GM18861 (cell line): ENCODE measurements around the gene RNASEH2A.
"Not testable (repeated sequence)": the region's sequence is repeated elsewhere in the genome, so short reads cannot be mapped to it uniquely, and the experiment has no call there.

ENCODE experiments used
- ATAC-seq: cut with Tn5 transposase; IDR thresholded peaks from one replicate; pipeline ENCODE4 v1.9.1; 2021; ENCODE audit not compliant: unreplicated experiment

RNASEH2A gene

DNA sequence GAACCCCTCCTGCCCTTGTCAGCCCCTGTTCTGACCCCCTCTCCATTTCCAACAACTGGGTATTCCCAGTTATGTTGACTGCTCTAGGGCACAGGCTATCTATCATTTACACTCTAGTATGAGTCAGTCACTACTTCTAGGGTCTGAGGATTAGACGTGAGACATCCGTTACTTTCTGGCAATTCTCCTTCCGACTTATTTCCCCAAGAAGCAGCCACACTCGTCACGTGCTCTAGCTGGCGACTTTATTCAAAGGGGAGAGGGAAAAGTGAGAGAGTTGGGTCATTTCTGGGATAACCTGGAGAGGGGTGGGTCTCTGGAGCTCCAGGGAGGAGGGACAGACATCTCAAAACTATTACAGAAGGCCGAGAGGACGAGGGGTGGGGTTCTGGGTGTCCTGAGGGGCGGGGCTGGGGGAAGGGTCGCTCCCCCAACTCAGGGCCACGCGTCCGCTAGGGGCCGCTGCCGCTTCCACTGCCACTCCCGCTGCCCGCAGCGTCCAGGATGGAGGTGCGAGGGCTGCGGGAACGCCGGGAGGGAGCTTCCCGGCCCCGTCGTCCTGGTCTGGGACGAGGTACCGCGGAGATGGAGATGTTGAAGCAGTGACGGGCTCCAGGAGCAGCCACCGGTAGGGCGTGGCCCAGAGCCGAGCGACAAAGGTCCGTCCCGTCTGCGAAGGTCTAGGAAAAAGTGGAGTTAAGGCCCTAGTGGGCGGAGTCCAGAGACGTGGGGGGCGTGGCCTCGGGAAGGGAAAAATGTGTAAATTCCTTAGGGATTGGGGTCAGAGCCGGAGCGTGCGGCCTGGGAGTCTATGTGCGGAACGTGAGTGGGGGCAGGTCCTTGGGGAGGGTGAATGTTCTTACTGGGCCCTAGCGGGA, 19.1 kb downstream of the RNASEH2A start:
- no peak for ATAC-seq

DNA sequence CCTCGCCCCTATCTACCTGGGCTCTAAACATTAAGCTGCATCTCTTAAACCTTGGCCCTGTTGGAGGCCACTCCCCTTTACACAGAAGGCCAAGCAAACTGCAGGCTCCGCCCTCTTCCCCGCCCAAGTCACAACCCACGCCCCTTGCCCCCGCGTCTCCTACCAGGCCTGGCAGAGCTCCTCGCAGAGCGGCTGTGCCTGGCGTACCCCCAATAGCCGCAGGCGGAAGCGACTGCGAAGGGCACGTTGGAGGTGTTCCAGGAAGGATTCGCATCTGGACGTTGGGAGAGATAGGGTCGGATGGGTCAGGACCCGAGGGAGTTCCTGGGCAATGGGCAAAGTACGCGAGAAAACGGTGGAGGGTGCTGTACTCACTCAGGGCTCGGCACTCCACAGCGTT, 22.1 kb downstream of the RNASEH2A start:
- ATAC-seq, result no peak

DNA sequence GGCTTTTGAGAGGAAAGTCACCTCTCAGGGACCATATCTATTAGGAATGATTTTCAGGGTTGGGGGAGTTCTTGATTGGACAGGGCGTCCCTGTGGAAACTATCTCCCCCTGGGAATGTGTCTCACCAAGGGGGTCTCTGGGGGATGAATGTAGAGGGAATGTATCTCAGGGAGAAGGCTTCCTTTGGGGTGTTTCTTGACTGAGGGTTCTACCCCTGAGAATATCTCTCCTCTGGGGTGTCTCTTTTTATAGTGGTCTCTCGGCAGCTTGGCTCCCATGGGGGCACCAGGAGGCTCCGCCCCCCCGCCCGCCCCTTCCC, 27.0 kb downstream of the RNASEH2A start:
- ATAC-seq, result no peak

DNA sequence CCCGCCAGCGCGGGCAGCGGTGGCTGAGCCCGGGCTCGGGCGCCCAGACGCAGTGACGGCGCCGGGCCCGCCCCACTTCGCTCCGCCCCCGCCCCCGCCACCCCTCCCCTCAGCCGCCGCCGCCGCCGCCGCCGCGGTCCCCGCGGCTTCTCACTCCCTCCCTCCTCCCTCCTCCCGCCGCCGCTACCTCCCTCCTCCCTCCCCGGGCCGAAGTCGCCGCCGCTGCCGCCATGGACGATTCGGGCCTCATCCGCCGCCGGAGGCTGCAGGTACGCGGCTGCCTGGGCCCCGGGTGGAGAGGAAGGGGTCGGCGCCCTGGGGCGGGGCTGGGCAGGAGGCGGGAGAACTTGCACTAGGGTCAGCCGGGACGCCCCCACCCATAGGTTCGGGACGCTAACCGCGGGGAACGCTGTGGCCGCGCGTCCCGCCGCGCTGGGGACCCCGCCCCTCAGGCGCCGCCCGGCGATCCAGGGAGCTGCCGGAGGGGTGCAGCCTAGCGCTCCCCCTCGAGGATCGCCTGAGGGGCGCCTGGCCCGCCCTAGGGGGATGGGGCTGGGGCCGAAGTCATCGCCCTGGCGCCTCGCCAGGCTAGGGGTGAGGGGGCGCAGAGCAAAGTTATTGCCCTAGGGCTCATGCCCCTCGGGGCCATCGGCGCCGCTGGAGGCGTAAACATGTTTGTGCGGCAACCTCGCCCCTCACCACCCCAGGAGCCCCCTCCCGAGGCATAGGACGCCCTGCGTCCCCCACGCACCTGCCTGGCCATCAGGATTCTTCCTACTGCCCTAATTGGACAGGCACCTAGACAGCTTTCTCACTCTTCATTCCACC, 27.6 kb downstream of the RNASEH2A start:
- ATAC-seq, result no peak

DNA sequence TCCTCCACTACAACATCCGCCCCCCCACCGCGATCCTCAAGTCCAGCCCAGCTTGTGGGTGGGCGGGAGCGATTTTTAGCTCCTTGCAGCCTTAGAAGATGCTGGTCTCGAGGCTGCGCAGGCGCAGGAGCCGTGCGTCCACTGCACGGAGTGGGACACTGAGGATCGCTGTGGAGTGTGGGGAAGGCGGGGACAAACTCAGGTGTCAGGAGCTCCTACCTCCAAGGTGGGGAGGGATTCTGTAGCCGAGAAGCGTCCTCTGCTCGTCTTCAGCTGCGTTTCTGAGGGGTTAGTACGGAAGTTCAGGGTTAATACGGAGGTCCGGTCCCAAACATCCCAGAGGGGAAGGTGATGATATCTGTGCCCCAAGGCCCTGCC, 28.2 kb downstream of the RNASEH2A start, which contains the start of gene RTBDN:
TSS of gene RTBDN (minus strand) at position 14 of the 378 bp plus-strand sequence. CDS start 4,600 bp downstream, outside the sequence.
- no peak for ATAC-seq

DNA sequence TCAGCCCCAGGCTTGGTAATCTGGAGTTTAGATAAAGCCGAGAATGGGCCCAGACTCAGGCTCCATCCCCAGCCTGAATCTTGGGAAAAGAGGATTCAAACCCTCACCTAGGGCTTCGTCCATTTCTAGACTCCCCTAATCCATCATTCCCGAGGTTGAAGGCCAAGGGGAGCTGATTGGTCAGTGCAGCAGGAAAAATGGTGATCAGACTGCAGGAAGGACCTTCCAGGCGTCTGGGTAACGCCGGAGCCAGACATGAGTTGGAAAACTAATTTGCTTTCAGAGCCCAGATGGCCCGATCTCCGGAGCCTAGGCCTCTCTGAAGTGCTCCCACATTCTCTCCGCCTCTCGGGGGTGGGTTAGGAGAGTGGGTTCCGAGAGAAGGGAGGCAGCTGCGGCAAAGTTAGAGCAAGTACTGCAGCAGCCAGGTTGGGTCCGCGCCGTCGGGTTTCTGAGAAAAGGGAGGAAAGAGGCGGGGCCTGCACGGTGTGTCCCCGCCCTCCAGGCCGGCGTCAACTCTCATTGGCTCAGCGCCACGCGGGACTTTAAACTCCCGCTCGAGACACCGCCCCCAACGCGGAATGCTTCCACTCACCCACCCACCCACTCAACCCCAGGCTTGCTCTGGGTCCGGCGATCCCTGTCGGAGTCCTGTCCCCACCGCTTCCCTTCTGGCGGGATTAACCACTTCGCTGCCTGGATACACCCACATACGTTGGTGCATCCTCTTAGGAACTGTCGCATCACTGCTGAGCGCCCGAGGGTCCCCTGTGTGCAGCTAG, 28.8 kb downstream of the RNASEH2A start:
- no peak for ATAC-seq

DNA sequence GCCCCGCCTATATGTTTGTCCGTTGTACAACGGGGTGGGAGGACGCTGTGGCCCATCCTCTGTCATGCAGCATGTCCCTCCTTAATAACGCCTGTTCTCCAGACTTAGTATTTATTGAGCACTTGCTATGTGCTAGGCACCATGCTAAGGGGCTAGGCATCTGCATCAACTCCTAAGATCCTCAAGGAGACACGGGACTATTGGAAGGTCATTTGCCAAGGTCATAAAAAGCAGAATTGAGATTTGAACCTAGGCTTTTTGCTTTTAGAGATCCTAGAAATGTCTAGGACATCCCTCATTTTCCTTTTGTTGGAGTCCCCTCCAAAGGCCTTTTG, 30.1 kb downstream of the RNASEH2A start:
- no peak for ATAC-seq

DNA sequence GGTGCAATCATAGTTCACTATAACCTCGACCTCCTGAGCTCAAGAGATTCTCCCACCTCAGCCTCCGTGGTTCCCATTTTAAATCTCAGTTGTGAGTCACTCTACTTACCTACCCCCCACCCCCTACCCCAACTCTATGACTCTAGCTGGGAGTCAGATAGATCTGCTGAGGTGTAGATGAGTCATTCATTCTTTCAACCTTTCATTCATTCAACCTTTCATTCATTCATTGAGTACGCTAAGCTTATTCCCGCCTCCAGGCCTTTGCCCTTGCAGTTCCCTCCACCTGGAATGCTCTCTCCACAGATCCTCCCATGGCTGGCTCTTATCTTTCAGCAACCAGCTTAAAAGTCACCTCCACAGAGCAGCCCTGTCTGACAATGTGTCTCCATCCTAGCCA, 30.8 kb downstream of the RNASEH2A start:
- ATAC-seq, result no peak

DNA sequence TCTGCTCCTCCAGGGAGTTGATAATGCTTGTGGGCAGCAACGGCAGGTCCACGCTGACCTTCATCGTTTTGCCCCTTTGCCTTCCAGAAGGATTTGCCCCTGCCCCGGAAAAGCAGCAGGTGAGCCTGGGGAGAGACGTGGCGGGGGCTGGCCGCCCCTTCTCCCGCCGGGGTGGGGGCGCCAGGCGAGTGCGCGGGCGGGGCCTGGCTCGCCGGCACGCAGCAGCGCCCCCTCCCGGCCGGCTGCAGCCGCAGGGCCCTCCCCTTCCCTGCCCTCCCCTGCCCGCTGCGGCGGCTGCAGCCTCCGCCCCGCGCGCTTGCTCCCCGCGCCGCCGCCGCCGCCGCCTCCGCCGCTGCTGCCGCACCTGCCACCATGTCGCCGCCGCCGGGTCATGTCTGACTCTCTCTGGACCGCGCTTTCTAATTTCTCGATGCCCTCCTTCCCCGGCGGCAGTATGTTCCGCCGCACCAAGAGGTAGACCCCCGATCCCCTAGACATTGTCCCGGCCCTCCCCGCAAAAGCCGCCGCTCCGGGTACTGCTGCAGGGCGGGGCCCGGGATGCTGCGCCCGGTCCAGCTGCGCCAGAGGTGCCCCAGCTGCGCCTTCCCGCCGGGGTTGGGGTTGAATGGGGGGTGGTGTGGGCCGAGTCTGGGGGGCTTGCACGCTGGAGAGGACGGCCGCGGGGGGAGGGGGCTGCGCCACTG, 31.9 kb downstream of the RNASEH2A start, which contains the start of gene MAST1:
TSS of gene MAST1 (plus strand) at position 334 of the 704 bp plus-strand sequence. CDS start at position 392, 58 bp downstream.
- ATAC-seq, result no peak

DNA sequence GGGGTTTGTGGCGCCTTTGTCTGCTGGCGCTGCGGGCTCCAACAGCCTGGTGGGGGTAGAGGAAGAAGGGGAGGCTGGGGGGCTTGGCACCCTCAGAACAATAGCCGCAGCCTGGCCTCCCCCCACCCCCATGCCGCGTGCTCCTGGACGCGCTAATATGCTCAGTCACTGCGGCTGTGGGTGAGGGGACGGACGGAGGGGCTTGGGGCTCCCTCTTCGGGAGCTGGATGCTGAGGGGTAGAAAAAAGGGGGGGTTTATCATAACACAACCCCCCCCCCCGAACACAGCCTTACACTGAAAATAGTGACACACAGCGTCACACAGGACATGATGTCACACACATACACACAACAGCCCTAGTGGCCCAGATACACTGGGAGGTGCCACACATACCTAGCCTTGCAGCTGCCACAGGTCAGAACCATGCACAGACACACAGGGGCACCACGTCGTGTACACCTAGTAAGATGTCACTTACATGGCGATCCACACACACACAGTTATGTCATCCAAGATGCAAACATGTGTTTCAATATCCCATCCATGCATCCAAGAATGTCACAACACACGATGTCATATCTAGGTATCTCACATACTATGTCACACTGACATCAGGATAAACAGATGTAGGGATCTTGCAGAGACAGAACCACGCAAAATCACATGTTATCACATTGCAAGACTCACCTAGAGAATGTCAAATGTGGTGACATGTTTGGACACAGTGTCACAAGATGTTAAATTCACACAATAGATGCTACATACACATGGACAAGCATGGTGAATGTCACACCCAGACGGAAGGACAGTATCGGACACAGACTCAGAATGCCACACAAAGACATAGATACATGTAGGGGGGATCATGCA, 32.7 kb downstream of the RNASEH2A start:
- ATAC-seq, result no peak

DNA sequence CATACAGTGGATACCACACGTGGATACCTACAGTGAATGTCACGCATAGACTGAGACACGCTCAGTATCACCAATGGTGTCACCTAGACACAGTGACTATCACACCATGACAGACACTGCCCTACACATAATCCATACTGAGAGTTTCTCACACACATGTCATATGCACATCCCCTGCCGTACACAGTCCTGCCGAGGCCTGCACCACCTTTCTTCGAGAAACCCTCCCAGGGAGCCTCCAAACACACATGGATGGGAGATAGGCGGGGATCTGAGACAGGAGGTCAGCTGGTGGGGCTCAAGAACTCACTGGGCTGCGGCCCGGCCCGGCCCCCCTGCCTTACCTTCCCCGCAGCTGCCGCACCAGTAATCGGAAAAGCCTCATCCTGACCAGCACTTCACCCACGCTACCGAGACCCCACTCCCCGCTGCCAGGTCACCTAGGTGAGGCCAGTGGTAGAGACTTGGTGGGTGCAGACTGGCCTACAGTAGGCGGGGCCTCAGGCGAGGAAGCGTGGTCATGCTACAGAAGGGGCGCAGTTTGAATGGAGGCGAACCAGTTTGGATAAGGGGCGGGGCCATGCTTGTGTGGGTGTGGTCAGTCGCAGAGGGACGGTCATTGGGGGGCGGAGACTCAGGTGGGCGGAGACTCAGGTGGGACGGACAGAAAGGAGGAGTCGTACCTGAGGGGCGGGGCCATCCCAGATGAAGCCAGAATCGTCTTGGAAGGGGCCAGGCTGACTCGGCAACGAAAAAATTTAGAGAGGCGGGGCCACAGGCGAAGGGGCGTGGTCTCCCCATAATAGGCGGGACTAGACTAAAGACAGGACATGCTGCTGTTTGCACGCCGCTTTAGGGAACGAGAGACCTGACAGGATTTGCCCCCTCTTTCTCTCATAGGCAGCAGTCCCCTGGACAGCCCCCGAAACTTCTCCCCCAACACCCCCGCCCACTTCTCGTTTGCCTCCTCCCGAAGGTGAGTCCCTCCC, 34.0 kb downstream of the RNASEH2A start:
- no peak for ATAC-seq

DNA sequence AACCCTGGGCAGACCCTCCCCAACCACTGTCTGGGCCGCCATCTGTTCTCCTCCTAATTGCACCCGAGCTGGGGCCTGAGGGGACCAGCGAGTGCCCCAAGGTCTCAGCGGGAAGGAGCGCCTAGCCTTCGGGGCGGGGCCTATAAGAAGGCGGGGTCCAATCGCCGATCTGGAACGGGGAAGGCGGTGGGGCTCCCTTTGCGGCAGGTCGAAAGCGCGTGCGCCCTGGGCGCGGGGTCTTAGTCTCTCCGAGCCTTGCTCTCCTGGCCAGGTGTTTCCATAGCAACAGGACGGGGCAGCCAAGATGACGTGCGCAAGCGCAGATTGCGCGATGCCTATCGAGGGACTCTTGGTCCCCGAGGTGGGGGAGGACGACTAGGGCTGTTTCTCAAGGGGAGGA, 34.7 kb downstream of the RNASEH2A start:
- ATAC-seq, result no peak

DNA sequence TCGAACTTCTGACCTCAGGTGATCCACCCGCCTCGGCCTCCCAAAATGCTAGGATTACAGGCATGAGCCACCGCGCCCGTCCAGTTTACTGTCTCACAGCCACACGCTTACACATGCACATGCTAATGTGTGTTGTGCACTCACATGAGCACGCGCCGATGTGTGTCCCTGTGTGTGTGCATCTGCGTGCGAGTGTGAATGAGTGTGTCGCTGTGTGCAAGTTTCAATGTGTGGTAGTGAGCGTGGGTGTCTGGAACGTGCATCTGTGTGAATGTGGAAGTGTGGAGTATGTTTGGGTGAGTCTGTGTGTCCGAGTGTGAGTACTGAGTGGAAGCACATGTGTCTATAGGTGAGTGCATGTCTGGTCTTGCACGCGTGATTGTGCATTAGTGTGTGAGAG, 36.1 kb downstream of the RNASEH2A start:
- ATAC-seq, result no peak

DNA sequence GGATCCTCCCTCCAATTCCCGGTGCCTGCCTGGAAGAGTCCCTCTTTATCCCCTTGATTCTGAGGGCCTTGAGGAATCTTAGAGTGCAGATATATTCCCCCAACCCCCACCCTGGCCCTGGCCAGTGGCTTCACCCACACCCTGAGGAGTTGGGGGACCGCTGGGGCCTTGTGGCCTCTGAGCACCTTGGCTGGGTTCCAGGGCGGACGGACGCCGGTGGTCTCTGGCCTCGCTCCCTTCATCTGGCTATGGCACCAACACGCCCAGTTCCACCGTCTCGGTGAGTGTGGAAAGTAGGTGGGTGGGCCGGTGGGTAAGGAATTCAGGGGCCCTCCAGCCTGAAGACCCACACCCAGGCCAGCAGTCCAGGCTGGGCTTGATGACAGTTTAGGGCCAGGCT, 36.9 kb downstream of the RNASEH2A start:
- ATAC-seq, result no peak

DNA sequence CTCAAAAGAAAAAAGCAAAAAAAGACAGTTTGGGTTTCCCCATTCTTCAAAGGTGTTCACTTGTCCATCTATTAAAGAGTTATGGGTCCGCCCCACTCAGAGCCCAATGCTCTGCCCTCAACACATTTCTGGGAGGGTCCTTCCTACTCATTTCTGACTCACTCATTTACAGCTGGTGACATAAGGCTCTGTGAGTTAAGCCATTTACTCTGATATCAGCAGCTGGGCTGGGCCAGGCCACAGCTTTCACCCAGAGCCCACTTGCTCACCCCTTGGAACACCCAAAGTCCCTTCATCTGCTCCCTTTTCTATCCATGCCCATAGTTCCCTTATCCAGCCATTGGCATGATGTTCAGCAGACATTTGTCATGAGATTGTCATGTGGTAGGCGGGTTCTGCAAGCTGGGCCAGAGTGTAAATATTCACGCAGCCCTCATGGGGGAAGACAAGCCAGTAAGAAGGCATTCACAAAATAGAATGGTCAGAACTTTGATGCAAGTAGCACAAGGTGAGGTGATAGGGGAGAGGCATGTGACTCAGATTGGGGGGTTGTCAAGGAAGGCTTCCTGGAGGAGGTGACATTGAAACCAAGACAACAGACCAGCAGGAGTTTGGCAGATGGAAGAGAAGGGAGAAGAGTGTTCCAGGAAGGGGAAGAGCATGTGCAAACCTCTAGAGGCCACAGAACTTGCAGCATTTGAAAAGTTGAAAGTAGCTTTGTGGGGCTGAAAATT, 37.8 kb downstream of the RNASEH2A start:
- ATAC-seq, result no peak

DNA sequence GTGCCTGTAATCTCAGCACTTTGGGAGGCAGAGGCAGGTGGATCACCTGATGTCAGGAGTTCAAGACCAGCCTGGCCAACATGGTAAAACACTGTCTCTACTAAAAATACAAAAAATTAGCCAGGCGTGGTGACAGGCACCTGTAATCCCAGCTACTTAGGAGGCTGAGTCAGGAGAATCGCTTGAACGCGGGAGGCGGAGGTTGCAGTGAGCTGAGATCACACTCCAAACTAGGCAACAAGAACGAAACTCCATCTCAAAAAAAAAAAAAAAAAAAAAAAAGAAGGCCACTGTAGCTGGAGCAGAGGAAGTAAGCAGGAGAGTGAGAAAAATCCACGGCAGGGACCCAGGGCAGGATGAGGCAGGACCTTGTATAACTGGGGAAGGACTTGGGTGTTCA, 40.2 kb downstream of the RNASEH2A start:
- not testable (repeated sequence) for ATAC-seq

DNA sequence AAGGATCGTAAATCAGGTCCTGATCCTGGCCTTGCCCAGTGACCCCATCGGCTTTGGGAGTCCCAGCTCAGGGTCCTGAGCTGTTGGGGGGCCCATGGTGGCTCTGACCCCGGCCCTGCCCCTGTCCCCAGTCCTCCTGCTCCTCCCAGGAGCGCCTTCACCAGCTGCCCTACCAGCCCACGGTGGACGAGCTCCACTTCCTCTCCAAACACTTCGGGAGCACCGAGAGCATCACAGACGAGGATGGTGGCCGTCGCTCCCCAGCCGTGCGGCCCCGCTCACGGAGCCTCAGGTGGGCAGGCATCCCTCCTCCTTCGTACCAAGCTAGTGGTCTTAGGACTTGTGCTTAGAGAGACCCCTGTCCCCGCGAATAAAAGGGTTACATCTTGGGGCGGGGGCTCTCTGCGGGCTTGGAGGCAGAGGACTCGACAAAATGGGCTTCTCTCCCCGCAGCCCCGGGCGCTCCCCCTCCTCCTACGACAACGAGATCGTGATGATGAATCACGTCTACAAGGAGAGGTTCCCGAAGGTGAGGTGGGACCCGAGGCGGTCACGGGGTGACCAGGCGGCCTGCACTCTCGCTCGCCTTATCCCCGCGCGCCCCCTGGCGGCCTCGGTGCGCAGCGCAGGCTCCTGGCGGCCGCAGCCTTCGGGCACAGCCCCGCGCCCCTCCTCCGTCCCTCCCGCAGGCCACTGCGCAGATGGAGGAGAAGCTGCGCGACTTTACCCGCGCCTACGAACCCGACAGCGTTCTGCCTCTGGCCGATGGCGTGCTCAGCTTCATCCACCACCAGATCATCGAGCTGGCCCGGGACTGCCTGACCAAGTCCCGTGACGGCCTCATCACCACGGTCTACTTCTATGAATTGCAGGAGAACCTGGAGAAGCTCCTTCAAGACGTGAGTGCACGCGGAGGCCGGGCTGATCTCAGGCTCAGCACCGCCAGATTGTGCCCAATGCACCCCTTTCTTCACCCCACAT, 41.1 kb downstream of the RNASEH2A start:
- ATAC-seq, result peak; percentile 45
